ENCODE results near the gene OR2J2. TPM values are rescaled to one million over a fixed set of nuclear protein-coding genes. Genes with fewer than 3 reads are reported as not detected.
"Not testable (repeated sequence)": the region's sequence is repeated elsewhere in the genome, so short reads cannot be mapped to it uniquely, and the experiment has no call there.

The OR2J2 gene
- total RNA-seq, 1 donor from 2014 or later: not detected

GRCh38 chr6:29171736-29172135 lies 1.0 kb downstream of the OR2J2 start:
- H3K27ac Mint-ChIP-seq: no peak overlapping the region
- TF ChIP-seq, protein P1, sequence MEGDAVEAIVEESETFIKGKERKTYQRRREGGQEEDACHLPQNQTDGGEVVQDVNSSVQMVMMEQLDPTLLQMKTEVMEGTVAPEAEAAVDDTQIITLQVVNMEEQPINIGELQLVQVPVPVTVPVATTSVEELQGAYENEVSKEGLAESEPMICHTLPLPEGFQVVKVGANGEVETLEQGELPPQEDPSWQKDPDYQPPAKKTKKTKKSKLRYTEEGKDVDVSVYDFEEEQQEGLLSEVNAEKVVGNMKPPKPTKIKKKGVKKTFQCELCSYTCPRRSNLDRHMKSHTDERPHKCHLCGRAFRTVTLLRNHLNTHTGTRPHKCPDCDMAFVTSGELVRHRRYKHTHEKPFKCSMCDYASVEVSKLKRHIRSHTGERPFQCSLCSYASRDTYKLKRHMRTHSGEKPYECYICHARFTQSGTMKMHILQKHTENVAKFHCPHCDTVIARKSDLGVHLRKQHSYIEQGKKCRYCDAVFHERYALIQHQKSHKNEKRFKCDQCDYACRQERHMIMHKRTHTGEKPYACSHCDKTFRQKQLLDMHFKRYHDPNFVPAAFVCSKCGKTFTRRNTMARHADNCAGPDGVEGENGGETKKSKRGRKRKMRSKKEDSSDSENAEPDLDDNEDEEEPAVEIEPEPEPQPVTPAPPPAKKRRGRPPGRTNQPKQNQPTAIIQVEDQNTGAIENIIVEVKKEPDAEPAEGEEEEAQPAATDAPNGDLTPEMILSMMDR (IDR thresholded peaks at IDR 0.05; ENCODE audit: unreplicated experiment): no peak
- H3K27me3 Mint-ChIP-seq: peaks cover 7% of the 10 kb centered on the region
- no peaks in the 10 kb centered on the region for H3K36me3 Mint-ChIP-seq (ENCODE audit: insufficient read depth)
- DNase-seq (ENCODE audit: low spot score, unreplicated experiment): no peak
- H3K4me3 Mint-ChIP-seq (ENCODE audit: low read depth): no peak overlapping the region
- H3K9me3 Mint-ChIP-seq (ENCODE audit: low read depth): peaks cover 6% of the 10 kb centered on the region
- no peaks in the 10 kb centered on the region for H3K4me1 Mint-ChIP-seq (ENCODE audit: low read depth)

GRCh38 chr6:29183594-29183993 lies 12.9 kb downstream of the OR2J2 start:
- Mint-ChIP-seq H3K4me3 (ENCODE audit: low read depth) (no peak overlapping the region), H3K27me3 (peaks cover 19% of the 10 kb centered on the region), H3K27ac (no peak overlapping the region), H3K36me3 (ENCODE audit: insufficient read depth) (no peaks in the 10 kb centered on the region), H3K9me3 (ENCODE audit: low read depth) (peaks cover 14% of the 10 kb centered on the region), H3K4me1 (ENCODE audit: low read depth) (no peaks in the 10 kb centered on the region)
- TF ChIP-seq, protein P1 (IDR thresholded peaks at IDR 0.05; ENCODE audit: unreplicated experiment): no peak
- DNase-seq (ENCODE audit: low spot score, unreplicated experiment): no peak

DNA sequence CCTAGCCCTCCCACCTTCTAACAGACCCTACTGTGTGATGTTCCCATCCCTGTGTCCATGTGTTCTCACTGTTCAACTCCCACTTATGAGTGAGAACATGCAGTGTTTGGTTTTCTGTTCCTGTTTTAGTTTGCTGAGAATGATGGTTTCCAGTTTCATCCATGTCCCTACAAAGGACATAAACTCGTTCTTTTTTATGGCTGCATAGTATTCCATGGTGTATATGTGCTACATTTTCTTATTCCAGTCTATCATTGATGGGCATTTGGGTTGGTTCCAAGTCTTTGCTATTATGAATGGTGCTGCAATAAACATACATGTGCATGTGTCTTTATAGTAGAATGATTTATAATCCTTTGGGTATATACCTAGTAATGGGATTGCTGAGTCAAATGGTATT lies 18.0 kb downstream of the OR2J2 start:
- H3K4me3 Mint-ChIP-seq (ENCODE audit: low read depth); H3K27me3 Mint-ChIP-seq; DNase-seq (ENCODE audit: low spot score, unreplicated experiment); H3K27ac Mint-ChIP-seq; H3K4me1 Mint-ChIP-seq (ENCODE audit: low read depth); H3K36me3 Mint-ChIP-seq (ENCODE audit: insufficient read depth): not testable (repeated sequence)
- peaks cover 22% of the 10 kb centered on the region for H3K9me3 Mint-ChIP-seq (ENCODE audit: low read depth)

GRCh38 chr6:29200767-29201662 lies 30.3 kb downstream of the OR2J2 start:
- Mint-ChIP-seq H3K27me3 (no peaks in the 10 kb centered on the region), H3K27ac (no peak overlapping the region), H3K9me3 (ENCODE audit: low read depth) (no peaks in the 10 kb centered on the region), H3K4me1 (ENCODE audit: low read depth) (peaks cover 2% of the 10 kb centered on the region), H3K36me3 (ENCODE audit: insufficient read depth) (no peaks in the 10 kb centered on the region), H3K4me3 (ENCODE audit: low read depth) (no peak overlapping the region)
- TF ChIP-seq, protein P1 (IDR thresholded peaks at IDR 0.05; ENCODE audit: unreplicated experiment): no peak
- DNase-seq (ENCODE audit: low spot score, unreplicated experiment): no peak

DNA sequence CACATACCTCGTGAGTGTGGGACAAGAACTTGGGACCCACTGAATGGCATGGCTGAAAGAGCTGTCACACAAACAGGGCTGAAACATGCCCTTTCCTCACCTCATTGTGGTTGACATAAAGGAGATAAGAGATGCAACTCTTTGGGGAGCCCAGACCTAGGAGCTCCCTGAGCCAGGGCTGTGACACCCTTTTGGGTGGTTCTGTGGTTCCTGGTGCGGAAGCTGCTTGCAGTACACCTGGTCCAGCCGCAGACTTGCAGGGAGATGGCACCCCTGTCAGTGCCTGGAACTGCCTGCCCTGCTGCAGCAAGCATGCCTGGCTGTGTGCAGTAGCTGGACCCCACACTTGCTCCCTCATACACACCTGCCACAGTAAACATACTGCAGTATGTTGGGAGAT lies 31.3 kb downstream of the OR2J2 start:
- TF ChIP-seq, protein P1 (IDR thresholded peaks at IDR 0.05; ENCODE audit: unreplicated experiment): no peak
- H3K36me3 Mint-ChIP-seq (ENCODE audit: insufficient read depth): no peaks in the 10 kb centered on the region
- no peaks in the 10 kb centered on the region for H3K27me3 Mint-ChIP-seq
- H3K4me1 Mint-ChIP-seq (ENCODE audit: low read depth): peaks cover 2% of the 10 kb centered on the region
- no peak overlapping the region for H3K4me3 Mint-ChIP-seq (ENCODE audit: low read depth)
- no peak overlapping the region for H3K27ac Mint-ChIP-seq
- no peak for DNase-seq (ENCODE audit: low spot score, unreplicated experiment)
- H3K9me3 Mint-ChIP-seq (ENCODE audit: low read depth): no peaks in the 10 kb centered on the region

- DNase-seq (ENCODE audit: low spot score, unreplicated experiment): no peak
- Mint-ChIP-seq H3K4me3 (ENCODE audit: low read depth) (no peak overlapping the region), H3K36me3 (ENCODE audit: insufficient read depth) (no peaks in the 10 kb centered on the region), H3K9me3 (ENCODE audit: low read depth) (no peaks in the 10 kb centered on the region), H3K27me3 (no peaks in the 10 kb centered on the region), H3K4me1 (ENCODE audit: low read depth) (peaks cover 2% of the 10 kb centered on the region), H3K27ac (no peak overlapping the region)
- TF ChIP-seq, protein P1 (IDR thresholded peaks at IDR 0.05; ENCODE audit: unreplicated experiment): no peak
These were observed 40.8 kb downstream of the OR2J2 start for GRCh38 chr6:29211488-29211887.

Data from progenitor cell of endocrine pancreas (in vitro differentiated cells).